ENCODE measurements around the gene LIFR. TPM values are rescaled to one million over a fixed set of nuclear protein-coding genes. Genes with fewer than 3 reads are reported as not detected.

Gene LIFR
- total RNA-seq, 1 experiment from 2014 or later, result 7.8 TPM

GRCh38 chr5:38433160-38433861 lies 123.1 kb downstream of the LIFR start:
- no peak for TF ChIP-seq CTCF (conservative IDR thresholded peaks at IDR 0.05)

More at GRCh38 chr5:38433160-38433861, 123.1 kb downstream of the LIFR start:
- no peak overlapping the region for H3K18ac ChIP-seq (ENCODE audit: insufficient read length, low read depth, low read length)
- no peak overlapping the region for H3T11ph ChIP-seq (ENCODE audit: low read length)
- no peaks in the 10 kb centered on the region for H3K27me3 ChIP-seq (ENCODE audit: insufficient read depth, low read length)
- no peak overlapping the region for H3K27ac ChIP-seq (ENCODE audit: insufficient read length, low read depth, low read length)
- no peaks in the 10 kb centered on the region for H3K36me3 Mint-ChIP-seq (ENCODE audit: insufficient read depth in 1 of 3, low read depth in 3 of 3)
- H3K56ac ChIP-seq (ENCODE audit: insufficient read length, low read depth, low read length), result no peak overlapping the region
- no peak for DNase-seq
- H3K79me2 ChIP-seq (ENCODE audit: insufficient read depth, low read length), result no peaks in the 10 kb centered on the region
- peaks cover 0 to 8% of the 10 kb centered on the region in 2 experiments; a peak in 2 of 4 replicates for H3K4me1 Mint-ChIP-seq
- no peak overlapping the region for H2BK120ac ChIP-seq (ENCODE audit: low read depth, low read length, poor library complexity, severe bottlenecking)
- no peaks in the 10 kb centered on the region for H4K20me1 ChIP-seq (ENCODE audit: control insufficient read depth, insufficient read depth, insufficient read length)
- no CpG with 5 or more reads among the region's 6 CpGs for whole genome bisulfite sequencing (ENCODE audit: extremely low coverage, insufficient read length, low lambda C conversion rate)
- H2BK5ac ChIP-seq (ENCODE audit: insufficient read length, low read length), result no peak overlapping the region
- H3K9me3 ChIP-seq (ENCODE audit: control insufficient read depth, low read depth, low read length), result no peaks in the 10 kb centered on the region
- no peak overlapping the region for H2BK15ac ChIP-seq (ENCODE audit: low read depth, low read length)
- H2AK5ac ChIP-seq (ENCODE audit: insufficient read length, low read length), result no peak overlapping the region
- H3K4me2 ChIP-seq (ENCODE audit: insufficient read depth, insufficient read length, low read length), result no peak overlapping the region
- H2BK12ac ChIP-seq (ENCODE audit: insufficient read length, low read depth, low read length), result no peak overlapping the region
- H3K14ac ChIP-seq (ENCODE audit: insufficient read depth, low read length), result no peak overlapping the region
- no peaks in the 10 kb centered on the region for H3K79me1 ChIP-seq (ENCODE audit: insufficient read depth, low read depth, low read length, poor library complexity, severe bottlenecking)
- H3K9me3 Mint-ChIP-seq, result no peaks in the 10 kb centered on the region
- no peak overlapping the region for H3K23ac ChIP-seq (ENCODE audit: insufficient read length, low read depth, low read length)
- no peaks in the 10 kb centered on the region for H3K23me2 ChIP-seq (ENCODE audit: insufficient read length, low read depth, low read length, poor library complexity, severe bottlenecking)
- peaks cover 4% of the 10 kb centered on the region; the same call in 1 of the 2 replicates for H3K27me3 Mint-ChIP-seq (ENCODE audit: low read depth)
- H3K4ac ChIP-seq (ENCODE audit: low read depth, low read length), result no peak overlapping the region
- H4K8ac ChIP-seq (replicated peaks; ENCODE audit: insufficient read length, low read depth, low read length), result no peak overlapping the region
- no peak overlapping the region for H2AFZ ChIP-seq (ENCODE audit: low read length)
- no peak overlapping the region for H4K5ac ChIP-seq (ENCODE audit: insufficient read length, low read depth, low read length)
- H2BK20ac ChIP-seq (ENCODE audit: low read depth, low read length, poor library complexity, severe bottlenecking), result no peak overlapping the region
- H3K9ac ChIP-seq (ENCODE audit: extremely low read depth, insufficient read length, low read length), result no peak overlapping the region
- H4K91ac ChIP-seq (ENCODE audit: insufficient read length, low read depth, low read length), result no peak overlapping the region
- no peak overlapping the region for H3K4me3 Mint-ChIP-seq
- no peak overlapping the region; a peak in 1 of 7 replicates for H3K27ac Mint-ChIP-seq
- H3K4me1 ChIP-seq (ENCODE audit: insufficient read depth, low read length), result no peaks in the 10 kb centered on the region

Measured in H9 (cell line).